Lower lobe of right lung (tissue), 2 donors: ENCODE measurements around the gene ATP4B. TPM values are rescaled to one million over a fixed set of nuclear protein-coding genes. Genes with fewer than 3 reads are reported as not detected.
"Not testable (repeated sequence)": the region's sequence is repeated elsewhere in the genome, so short reads cannot be mapped to it uniquely, and the experiment has no call there.

Source experiments
- ATAC-seq, 2 donors: fragments of 200-7000 bp; cut with Tn5 transposase; one replicate each; pipeline ENCODE4 v1.9.1; 2020 to 2022; ENCODE audit warnings: mild to moderate bottlenecking in 2 of 2, moderate library complexity in 2 of 2
- DNase-seq: peaks from one replicate; pipeline ENCODE4 v3.0.0-alpha.2; 2020
- H3K27ac ChIP-seq: fragments of 200-600 bp; one replicate; pipeline ENCODE4 v1.8.0; 2022
- H3K27me3 ChIP-seq: fragments of 200-600 bp; one replicate; pipeline ENCODE4 v1.8.0; 2022; ENCODE audit warnings: low read depth
- H3K36me3 ChIP-seq: fragments of 200-600 bp; one replicate; pipeline ENCODE4 v1.8.0; 2022; ENCODE audit warnings: mild to moderate bottlenecking
- H3K4me1 ChIP-seq: fragments of 200-600 bp; one replicate; pipeline ENCODE4 v1.8.0; 2022
- H3K4me3 ChIP-seq: fragments of 200-600 bp; one replicate; pipeline ENCODE4 v1.8.0; 2022; ENCODE audit warnings: mild to moderate bottlenecking
- H3K9me3 ChIP-seq: fragments of 200-600 bp; one replicate; pipeline ENCODE4 v1.8.0; 2022
- CTCF ChIP-seq: fragments of 200-600 bp; IDR thresholded peaks from one replicate; pipeline ENCODE4 v1.8.0; 2022; ENCODE audit warnings: antibody characterized with exemption, mild to moderate bottlenecking
- intact Hi-C: fragments of 100-400 bp; cut with DNase I; formaldehyde crosslinking; loops from one replicate; pipeline ENCODE4 v1.11.0; 2022
- total RNA-seq: library from RNA; stranded (reverse); fragmentation: NEBNext Ultra II Directional; extraction: Animal tissue kit (Norgen Biotek cat#: 25700); gene quantifications from one replicate; pipeline ENCODE4 v1.2.1, GENCODE V29; 2021
- donor health status: DM: no; HTN: yes; CAD: no; lungs with severe emphysema.

The ATP4B gene
- total RNA-seq, 1 donor from 2014 or later, result not detected

- no peak for TF ChIP-seq CTCF
- H3K27ac ChIP-seq, result no peak overlapping the region
- DNase-seq (no peak), ATAC-seq (no peak)
- intact Hi-C loops, result no loop called here
- H3K9me3 ChIP-seq, result no peaks in the 10 kb centered on the region
- H3K4me1 ChIP-seq, result no peaks in the 10 kb centered on the region
- peaks cover 10% of the 10 kb centered on the region for H3K36me3 ChIP-seq
- no peak overlapping the region for H3K4me3 ChIP-seq
- H3K27me3 ChIP-seq, result no peaks in the 10 kb centered on the region
These were observed 33.8 kb downstream of the ATP4B start for GRCh38 chr13:113624235-113624587.

DNA sequence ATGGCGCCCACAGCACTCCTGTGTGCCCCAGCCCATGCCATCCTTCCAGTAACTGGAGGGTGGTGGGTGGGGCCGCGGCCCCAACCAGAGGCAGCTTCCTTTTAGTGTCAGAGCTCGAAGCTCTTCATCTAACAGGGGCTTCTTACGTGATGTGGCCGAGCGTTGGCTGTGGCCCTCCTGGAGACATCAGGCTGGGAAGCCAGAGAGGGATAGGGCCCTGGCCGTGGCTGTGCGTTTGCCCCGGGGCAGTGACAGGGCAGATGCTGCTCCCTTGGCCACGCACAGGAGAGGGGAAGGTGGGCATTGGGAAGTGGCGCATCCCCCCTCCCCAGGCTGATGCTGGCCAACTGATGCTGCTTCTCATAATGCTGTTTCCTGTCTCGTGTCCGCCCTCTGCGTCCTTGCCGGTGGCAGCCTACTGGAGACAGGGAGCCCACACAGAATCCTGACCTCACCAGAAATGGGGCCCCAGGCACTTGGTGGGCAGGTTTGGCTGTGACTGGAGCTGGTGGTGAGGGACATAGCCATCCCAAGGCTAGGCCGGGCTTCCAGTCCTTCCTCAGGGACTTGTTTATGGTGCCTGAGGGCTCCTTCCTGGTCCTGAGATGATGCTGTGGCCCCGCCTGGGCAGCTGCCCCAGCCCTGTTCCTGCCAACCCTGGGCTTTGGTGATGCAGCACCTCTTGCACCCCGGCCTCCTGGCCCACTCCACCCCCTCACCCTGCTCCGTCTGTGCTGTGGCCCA, 34.3 kb downstream of the ATP4B start:
- no peak overlapping the region for H3K27ac ChIP-seq
- H3K4me3 ChIP-seq, result no peak overlapping the region
- intact Hi-C loops, result no loop called here
- no peaks in the 10 kb centered on the region for H3K9me3 ChIP-seq
- no peak for TF ChIP-seq CTCF
- no peaks in the 10 kb centered on the region for H3K4me1 ChIP-seq
- ATAC-seq, result peak in 1 of 2 donors; percentile 51
- H3K36me3 ChIP-seq, result peaks cover 10% of the 10 kb centered on the region
- peak; percentile 44 for DNase-seq
- no peaks in the 10 kb centered on the region for H3K27me3 ChIP-seq

DNA sequence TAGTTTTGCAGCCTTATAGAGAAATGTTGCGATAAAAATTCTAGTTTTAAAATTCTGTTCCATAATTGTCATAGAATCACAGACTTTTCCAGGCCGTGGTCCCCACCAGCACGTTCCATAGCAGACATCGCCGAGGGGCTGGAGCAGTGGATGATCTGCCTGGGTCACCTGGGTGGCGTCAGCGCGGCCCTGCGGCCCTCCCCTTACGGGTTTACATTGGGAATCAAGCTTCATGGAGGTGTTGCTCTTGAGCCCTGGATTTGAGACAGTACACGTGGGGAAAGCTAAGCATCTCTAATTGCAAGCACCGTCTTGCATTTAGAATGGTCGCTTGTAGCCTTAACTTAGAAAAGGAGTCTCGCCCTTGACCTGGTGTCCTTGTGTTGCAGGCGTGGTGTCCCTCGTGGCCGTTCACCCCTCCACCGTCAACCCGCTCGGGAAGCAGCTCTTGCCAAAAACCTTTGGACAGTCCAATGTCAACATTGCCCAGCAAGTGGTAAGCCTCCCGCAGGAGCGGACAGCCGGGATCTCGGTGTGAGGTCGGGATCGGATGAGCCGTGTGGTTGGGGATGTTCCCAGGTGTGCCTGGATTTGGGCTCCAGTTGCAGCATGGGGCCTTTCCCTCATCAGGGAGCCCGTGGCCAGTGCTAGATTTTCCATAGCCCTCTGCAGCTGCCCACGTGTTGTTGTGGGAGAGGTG, 35.1 kb downstream of the ATP4B start:
- peak; percentile 38 for DNase-seq
- Histone ChIP-seq H3K27me3 (no peaks in the 10 kb centered on the region), H3K4me3 (no peak overlapping the region), H3K27ac (no peak overlapping the region), H3K9me3 (no peaks in the 10 kb centered on the region), H3K36me3 (peaks cover 10% of the 10 kb centered on the region), H3K4me1 (no peaks in the 10 kb centered on the region)
- ATAC-seq, result peak in 1 of 2 donors; percentile 29
- intact Hi-C loops, result no loop called here
- no peak for TF ChIP-seq CTCF

GRCh38 chr13:113621986-113622550, 35.9 kb downstream of the ATP4B start:
- H3K9me3 ChIP-seq, H3K27ac ChIP-seq, intact Hi-C loops, ATAC-seq, H3K27me3 ChIP-seq, H3K4me3 ChIP-seq, H3K4me1 ChIP-seq: not testable (repeated sequence)
- peaks cover 10% of the 10 kb centered on the region for H3K36me3 ChIP-seq
- DNase-seq, result peak; percentile 17

DNA sequence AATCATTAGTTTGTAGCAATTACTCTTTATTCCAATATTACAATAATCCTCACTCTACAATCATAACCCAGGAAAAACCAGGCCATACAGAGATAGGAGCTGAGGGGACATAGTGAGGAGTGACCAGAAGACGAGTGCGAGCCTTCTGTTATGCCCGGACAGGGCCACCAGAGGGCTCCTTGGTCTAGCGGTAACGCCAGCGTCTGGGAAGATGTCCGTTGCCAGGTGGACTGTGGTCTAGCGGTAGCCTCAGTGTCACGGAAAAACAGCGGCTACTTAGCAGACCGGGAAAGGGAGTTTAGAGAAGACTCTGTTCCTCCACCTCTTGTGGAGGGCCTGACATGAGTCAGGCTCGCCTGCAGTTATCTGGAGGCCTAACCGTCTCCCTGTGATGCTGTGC, 36.5 kb downstream of the ATP4B start:
- H3K4me1 ChIP-seq, H3K27me3 ChIP-seq, ATAC-seq, H3K9me3 ChIP-seq, H3K27ac ChIP-seq, intact Hi-C loops, H3K4me3 ChIP-seq: not testable (repeated sequence)
- peak; percentile 25 for TF ChIP-seq CTCF
- peaks cover 10% of the 10 kb centered on the region for H3K36me3 ChIP-seq
- DNase-seq, result peak; percentile 27

DNA sequence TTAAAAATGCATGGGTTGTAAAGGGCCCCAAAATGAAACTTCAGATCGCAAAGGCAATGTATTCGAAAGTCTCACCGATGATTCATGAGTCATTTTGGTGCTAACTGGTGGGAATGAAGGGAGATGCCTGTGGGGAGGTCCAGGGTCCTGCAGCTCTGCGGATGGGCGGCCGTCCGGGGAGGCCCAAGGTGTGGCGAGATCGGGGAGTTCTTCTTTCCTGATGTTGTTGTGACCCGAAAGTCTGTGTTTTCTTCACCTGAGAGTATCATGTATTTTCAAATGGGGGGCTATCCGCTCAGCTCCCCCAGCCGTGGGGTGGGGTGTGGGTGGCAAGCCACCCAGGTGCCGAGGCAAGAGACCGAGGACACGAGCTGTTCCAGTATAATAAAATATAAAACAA, 37.0 kb downstream of the ATP4B start:
- ATAC-seq, result no peak
- peak; percentile 20 for DNase-seq

More for the DNA sequence above, 37.0 kb downstream of the ATP4B start:
- TF ChIP-seq CTCF, result no peak
- H3K4me3 ChIP-seq, result no peak overlapping the region
- H3K27me3 ChIP-seq, result no peaks in the 10 kb centered on the region
- peaks cover 10% of the 10 kb centered on the region for H3K36me3 ChIP-seq
- intact Hi-C loops, result no loop called here
- H3K4me1 ChIP-seq, result no peaks in the 10 kb centered on the region
- H3K27ac ChIP-seq, result no peak overlapping the region
- H3K9me3 ChIP-seq, result no peaks in the 10 kb centered on the region
